Measurements from ENCODE around the gene KIF26B. TPM values are rescaled to one million over a fixed set of nuclear protein-coding genes. Genes with fewer than 3 reads are reported as not detected.

Gene KIF26B
- total and polyA plus RNA-seq, 2 of the 4 experiments (the other 2 are of a cell fraction), result 0.53 to 0.54 TPM

DNA sequence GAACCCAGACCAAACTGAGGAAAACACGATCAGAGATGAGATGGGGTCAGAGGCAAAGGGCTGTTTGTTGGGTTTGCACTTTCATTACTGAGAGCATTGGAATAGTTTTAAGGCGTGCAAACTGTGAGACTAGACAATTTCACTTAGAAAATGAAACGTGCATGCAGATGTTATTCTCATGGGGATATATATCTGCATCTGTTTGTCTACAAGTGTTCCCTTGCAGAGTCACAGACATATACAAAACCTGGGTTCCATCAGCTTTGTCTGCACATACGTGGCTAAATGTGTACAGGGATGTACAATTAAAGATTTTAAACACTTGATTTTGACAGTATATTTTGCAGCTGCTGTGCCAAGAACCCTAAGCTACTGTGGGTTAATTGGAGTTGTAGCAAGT is 355.4 kb downstream of the KIF26B start:
- CTCF ChIA-PET, result interaction anchor here (0.6 kb wide), 2 partner anchors 23 to 453 kb away, joined by 3 to 4 read pairs; no protein-coding TSS in a partner anchor

More for the DNA sequence above, 355.4 kb downstream of the KIF26B start:
- no peak overlapping the region for H3K9ac ChIP-seq (ENCODE audit: low read depth, low read length)
- no peak overlapping the region for H2BK15ac ChIP-seq (ENCODE audit: low read depth, low read length)
- no peaks in the 10 kb centered on the region for H3K79me1 ChIP-seq (ENCODE audit: low read depth in 1 of 2, low read length in 2 of 2)
- H4K20me1 ChIP-seq (ENCODE audit: insufficient read depth, low read length), result no peaks in the 10 kb centered on the region
- no peaks in the 10 kb centered on the region for H3K9me1 ChIP-seq (ENCODE audit: insufficient read depth, low read length)
- BruUV-seq (replicated peaks), result no TSS peak
- no peak overlapping the region for H3K4me3 ChIP-seq (ENCODE audit: insufficient read depth, low read depth, low read length)
- dilution Hi-C loops (cut with HindIII; ENCODE audit: low sequenced_read_pairs, unreplicated experiment), result no loop called here
- H3K27me3 ChIP-seq (ENCODE audit: control insufficient read depth, insufficient read depth, low read length), result no peaks in the 10 kb centered on the region
- H3K4me2 ChIP-seq (ENCODE audit: low read depth, low read length), result no peak overlapping the region
- DNase-seq, result no peak
- H2AK5ac ChIP-seq (ENCODE audit: low read depth, low read length), result no peak overlapping the region
- H2BK5ac ChIP-seq (ENCODE audit: low read depth, low read length, poor library complexity, severe bottlenecking), result no peak overlapping the region
- no peak overlapping the region for H3K18ac ChIP-seq (ENCODE audit: low read depth, low read length)
- no peak for ATAC-seq (ENCODE audit: low read depth)
- intact Hi-C loops (cut with micrococcal nuclease), result loop anchor here (10.0 kb wide), 3 partner anchors 365 to 935 kb away; no protein-coding TSS in a partner anchor
- no peak overlapping the region for H4K8ac ChIP-seq (ENCODE audit: low read depth in 2 of 2, low read length in 2 of 2)
- H3K23ac ChIP-seq (ENCODE audit: low read depth, low read length), result no peak overlapping the region
- no peak overlapping the region for H2BK120ac ChIP-seq (ENCODE audit: low read depth, low read length)
- H3K9me3 ChIP-seq (ENCODE audit: control insufficient read depth, insufficient read depth, low read length), result no peaks in the 10 kb centered on the region
- no peak overlapping the region for H3K4ac ChIP-seq (ENCODE audit: low read depth, low read length)
- H2AK9ac ChIP-seq (replicated peaks; ENCODE audit: low read depth, low read length, poor library complexity), result no peak overlapping the region
- in situ Hi-C loops (cut with MboI; ENCODE audit: low sequenced_read_pairs), result loop anchor here (10.0 kb wide), 1 partner anchor 495 kb away; no protein-coding TSS in a partner anchor
- POLR2A ChIA-PET (ENCODE audit: unreplicated experiment), result no interaction called here
- no peak overlapping the region for H3K14ac ChIP-seq (replicated peaks; ENCODE audit: low read depth, low read length)
- no peak overlapping the region for H2BK20ac ChIP-seq (ENCODE audit: low read depth, low read length)
- H3K4me1 ChIP-seq (ENCODE audit: control insufficient read depth, insufficient read depth, low read length), result peaks cover 2% of the 10 kb centered on the region; the same call in 1 of the 2 replicates
- H4K91ac ChIP-seq (ENCODE audit: insufficient read depth, low read depth, low read length), result no peak overlapping the region
- no peak overlapping the region for H3K56ac ChIP-seq (ENCODE audit: extremely low read depth, insufficient read depth, low read length)
- no peak for TF ChIP-seq BHLHE40 (IDR thresholded peaks at IDR 0.05; ENCODE audit: low read depth, low read length)
- TF ChIP-seq RCOR1 (IDR thresholded peaks at IDR 0.05; ENCODE audit: insufficient replicate concordance, low read length), result no peak
- no peak for TF ChIP-seq RFX5 (IDR thresholded peaks at IDR 0.05; ENCODE audit: low read depth, low read length)
- TF ChIP-seq POLR2A (IDR thresholded peaks at IDR 0.05; ENCODE audit: low read depth, low read length), result no peak
- no peak for TF ChIP-seq CHD1 (IDR thresholded peaks at IDR 0.05; ENCODE audit: low read depth, low read length)
- no peak for TF ChIP-seq USF2 (IDR thresholded peaks at IDR 0.05; ENCODE audit: low read depth, low read length)
- no peak for TF ChIP-seq FOS (IDR thresholded peaks at IDR 0.05; ENCODE audit: low read depth, low read length)
- TF ChIP-seq CEBPB (IDR thresholded peaks at IDR 0.05; ENCODE audit: low read depth, low read length), result no peak
- TF ChIP-seq MXI1 (IDR thresholded peaks at IDR 0.05; ENCODE audit: borderline replicate concordance, low read depth, low read length), result no peak
- no peak for TF ChIP-seq SMC3 (IDR thresholded peaks at IDR 0.05; ENCODE audit: low read depth, low read length)
- TF ChIP-seq, protein P1, sequence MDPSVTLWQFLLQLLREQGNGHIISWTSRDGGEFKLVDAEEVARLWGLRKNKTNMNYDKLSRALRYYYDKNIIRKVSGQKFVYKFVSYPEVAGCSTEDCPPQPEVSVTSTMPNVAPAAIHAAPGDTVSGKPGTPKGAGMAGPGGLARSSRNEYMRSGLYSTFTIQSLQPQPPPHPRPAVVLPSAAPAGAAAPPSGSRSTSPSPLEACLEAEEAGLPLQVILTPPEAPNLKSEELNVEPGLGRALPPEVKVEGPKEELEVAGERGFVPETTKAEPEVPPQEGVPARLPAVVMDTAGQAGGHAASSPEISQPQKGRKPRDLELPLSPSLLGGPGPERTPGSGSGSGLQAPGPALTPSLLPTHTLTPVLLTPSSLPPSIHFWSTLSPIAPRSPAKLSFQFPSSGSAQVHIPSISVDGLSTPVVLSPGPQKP (IDR thresholded peaks at IDR 0.05; ENCODE audit: borderline replicate concordance, low read depth, low read length), result no peak
- no peak for TF ChIP-seq NFE2L2 (IDR thresholded peaks at IDR 0.05; ENCODE audit: low read depth, low read length)
- TF ChIP-seq, protein P2, sequence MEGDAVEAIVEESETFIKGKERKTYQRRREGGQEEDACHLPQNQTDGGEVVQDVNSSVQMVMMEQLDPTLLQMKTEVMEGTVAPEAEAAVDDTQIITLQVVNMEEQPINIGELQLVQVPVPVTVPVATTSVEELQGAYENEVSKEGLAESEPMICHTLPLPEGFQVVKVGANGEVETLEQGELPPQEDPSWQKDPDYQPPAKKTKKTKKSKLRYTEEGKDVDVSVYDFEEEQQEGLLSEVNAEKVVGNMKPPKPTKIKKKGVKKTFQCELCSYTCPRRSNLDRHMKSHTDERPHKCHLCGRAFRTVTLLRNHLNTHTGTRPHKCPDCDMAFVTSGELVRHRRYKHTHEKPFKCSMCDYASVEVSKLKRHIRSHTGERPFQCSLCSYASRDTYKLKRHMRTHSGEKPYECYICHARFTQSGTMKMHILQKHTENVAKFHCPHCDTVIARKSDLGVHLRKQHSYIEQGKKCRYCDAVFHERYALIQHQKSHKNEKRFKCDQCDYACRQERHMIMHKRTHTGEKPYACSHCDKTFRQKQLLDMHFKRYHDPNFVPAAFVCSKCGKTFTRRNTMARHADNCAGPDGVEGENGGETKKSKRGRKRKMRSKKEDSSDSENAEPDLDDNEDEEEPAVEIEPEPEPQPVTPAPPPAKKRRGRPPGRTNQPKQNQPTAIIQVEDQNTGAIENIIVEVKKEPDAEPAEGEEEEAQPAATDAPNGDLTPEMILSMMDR (conservative IDR thresholded peaks at IDR 0.05; ENCODE audit: low read depth, low read length), result no peak
- no peak for TF ChIP-seq RAD21 (IDR thresholded peaks at IDR 0.05; ENCODE audit: low read length)
- no peak for TF ChIP-seq MAZ (IDR thresholded peaks at IDR 0.05; ENCODE audit: borderline replicate concordance, low read depth, low read length)
- no peak for TF ChIP-seq MAFK (IDR thresholded peaks at IDR 0.05; ENCODE audit: low read depth, low read length)
- no peak overlapping the region for H2AFZ ChIP-seq (replicated peaks; ENCODE audit: low read length, poor library complexity)
- no peak overlapping the region for H4K5ac ChIP-seq (ENCODE audit: low read depth, low read length)
- no peak overlapping the region for H3K27ac ChIP-seq (ENCODE audit: insufficient read depth, low read length)
- no CpG with 5 or more reads among the region's 4 CpGs for WGBS, 2 experiments (ENCODE audit: extremely low coverage in 2 of 2, insufficient read length in 1 of 2)
- no peaks in the 10 kb centered on the region for H3K36me3 ChIP-seq (ENCODE audit: control insufficient read depth, insufficient read depth, low read length)

Measured in IMR-90 (cell line).